Activated naive CD8-positive, alpha-beta T cell (primary cell): ENCODE results near the gene UBE2J2.

ENCODE experiments used
- H3K27ac Mint-ChIP-seq: one replicate; pipeline ENCODE4 v1.8.0; 2021; ENCODE audit warnings: mixed read lengths
- H3K27me3 Mint-ChIP-seq: one replicate; pipeline ENCODE4 v1.8.0; 2021; ENCODE audit warnings: mixed read lengths
- H3K36me3 Mint-ChIP-seq: one replicate; pipeline ENCODE4 v1.8.0; 2021; ENCODE audit warnings: mixed read lengths
- H3K4me1 Mint-ChIP-seq: one replicate; pipeline ENCODE4 v1.8.0; 2021; ENCODE audit warnings: low read depth, mixed read lengths
- H3K4me3 Mint-ChIP-seq: one replicate; pipeline ENCODE4 v1.8.0; 2021; ENCODE audit warnings: mild to moderate bottlenecking, mixed read lengths
- H3K9me3 Mint-ChIP-seq: one replicate; pipeline ENCODE4 v1.8.0; 2021; ENCODE audit warnings: low read depth, mixed read lengths

UBE2J2 gene

GRCh38 chr1:1239614-1240347 is 33.9 kb downstream of the UBE2J2 start:
- no peaks in the 10 kb centered on the region for H3K4me1 Mint-ChIP-seq
- no peaks in the 10 kb centered on the region for H3K9me3 Mint-ChIP-seq
- no peaks in the 10 kb centered on the region for H3K27me3 Mint-ChIP-seq
- H3K4me3 Mint-ChIP-seq = no peak overlapping the region
- no peaks in the 10 kb centered on the region for H3K36me3 Mint-ChIP-seq
- no peak overlapping the region for H3K27ac Mint-ChIP-seq

GRCh38 chr1:1239227-1239613 is 34.4 kb downstream of the UBE2J2 start:
- Mint-ChIP-seq H3K27me3 (no peaks in the 10 kb centered on the region), H3K36me3 (no peaks in the 10 kb centered on the region), H3K4me1 (peaks cover 5% of the 10 kb centered on the region), H3K4me3 (no peak overlapping the region), H3K27ac (no peak overlapping the region), H3K9me3 (no peaks in the 10 kb centered on the region)

GRCh38 chr1:1238702-1239178 is 34.9 kb downstream of the UBE2J2 start:
- Mint-ChIP-seq H3K36me3 (no peaks in the 10 kb centered on the region), H3K9me3 (no peaks in the 10 kb centered on the region), H3K27ac (no peak overlapping the region), H3K4me1 (peaks cover 10% of the 10 kb centered on the region), H3K4me3 (no peak overlapping the region), H3K27me3 (no peaks in the 10 kb centered on the region)

- Mint-ChIP-seq H3K4me3 (no peak overlapping the region), H3K36me3 (peaks cover 4% of the 10 kb centered on the region), H3K4me1 (peaks cover 14% of the 10 kb centered on the region), H3K9me3 (no peaks in the 10 kb centered on the region), H3K27me3 (no peaks in the 10 kb centered on the region), H3K27ac (no peak overlapping the region)
Measured at GRCh38 chr1:1237874-1238701, 35.6 kb downstream of the UBE2J2 start.

GRCh38 chr1:1236945-1237873 is 36.4 kb downstream of the UBE2J2 start:
- H3K36me3 Mint-ChIP-seq = peaks cover 4% of the 10 kb centered on the region

GRCh38 chr1:1236176-1236763 is 37.4 kb downstream of the UBE2J2 start:
- Mint-ChIP-seq H3K36me3 (peaks cover 4% of the 10 kb centered on the region), H3K4me1 (peaks cover 14% of the 10 kb centered on the region), H3K27ac (no peak overlapping the region), H3K9me3 (no peaks in the 10 kb centered on the region), H3K27me3 (no peaks in the 10 kb centered on the region), H3K4me3 (no peak overlapping the region)

More at GRCh38 chr1:1236945-1237873, 36.4 kb downstream of the UBE2J2 start:
- no peaks in the 10 kb centered on the region for H3K27me3 Mint-ChIP-seq
- H3K4me3 Mint-ChIP-seq = no peak overlapping the region
- H3K4me1 Mint-ChIP-seq = peaks cover 14% of the 10 kb centered on the region
- no peaks in the 10 kb centered on the region for H3K9me3 Mint-ChIP-seq
- no peak overlapping the region for H3K27ac Mint-ChIP-seq

- Mint-ChIP-seq H3K4me3 (peak overlapping the region; percentile 27), H3K36me3 (peaks cover 6% of the 10 kb centered on the region), H3K27me3 (no peaks in the 10 kb centered on the region), H3K4me1 (peaks cover 19% of the 10 kb centered on the region), H3K27ac (no peak overlapping the region), H3K9me3 (no peaks in the 10 kb centered on the region)
Measured at GRCh38 chr1:1235016-1235744, 38.5 kb downstream of the UBE2J2 start.

GRCh38 chr1:1234180-1234808 is 39.4 kb downstream of the UBE2J2 start:
- Mint-ChIP-seq H3K27ac (peak overlapping the region; percentile 72), H3K4me3 (peak overlapping the region; percentile 90), H3K9me3 (no peaks in the 10 kb centered on the region), H3K27me3 (no peaks in the 10 kb centered on the region), H3K4me1 (peaks cover 28% of the 10 kb centered on the region), H3K36me3 (peaks cover 6% of the 10 kb centered on the region)

GRCh38 chr1:1233567-1233892 is 40.1 kb downstream of the UBE2J2 start:
- Mint-ChIP-seq H3K27ac (peak overlapping the region; percentile 95), H3K4me3 (peak overlapping the region; percentile 90), H3K27me3 (no peaks in the 10 kb centered on the region), H3K4me1 (peaks cover 30% of the 10 kb centered on the region), H3K36me3 (peaks cover 6% of the 10 kb centered on the region), H3K9me3 (no peaks in the 10 kb centered on the region)

- peaks cover 30% of the 10 kb centered on the region for H3K4me1 Mint-ChIP-seq
- no peaks in the 10 kb centered on the region for H3K9me3 Mint-ChIP-seq
- no peaks in the 10 kb centered on the region for H3K27me3 Mint-ChIP-seq
- peaks cover 6% of the 10 kb centered on the region for H3K36me3 Mint-ChIP-seq
- H3K4me3 Mint-ChIP-seq = peak overlapping the region; percentile 90
- peak overlapping the region; percentile 95 for H3K27ac Mint-ChIP-seq
Measured at GRCh38 chr1:1232796-1233566, 40.7 kb downstream of the UBE2J2 start.

GRCh38 chr1:1232208-1232795 is 41.4 kb downstream of the UBE2J2 start, which contains the start of gene B3GALT6:
B3GALT6 (plus strand) TSS chr1:1232237; CDS start chr1:1232279, 42 bp downstream.
- H3K27me3 Mint-ChIP-seq = no peaks in the 10 kb centered on the region
- H3K36me3 Mint-ChIP-seq = peaks cover 6% of the 10 kb centered on the region
- H3K4me1 Mint-ChIP-seq = peaks cover 30% of the 10 kb centered on the region
- peak within 1 kb of the TSS; percentile 89 for H3K27ac Mint-ChIP-seq
- H3K4me3 Mint-ChIP-seq = peak within 1 kb of the TSS; percentile 97
- no peaks in the 10 kb centered on the region for H3K9me3 Mint-ChIP-seq

GRCh38 chr1:1231400-1232207 is 42.0 kb downstream of the UBE2J2 start, which contains the start of gene SDF4:
SDF4 (minus strand) TSS chr1:1232001; CDS start chr1:1228772, 3,229 bp downstream.
- Mint-ChIP-seq H3K27me3 (no peaks in the 10 kb centered on the region), H3K4me1 (peaks cover 30% of the 10 kb centered on the region), H3K9me3 (no peaks in the 10 kb centered on the region), H3K36me3 (peaks cover 6% of the 10 kb centered on the region), H3K27ac (peak within 1 kb of the TSS; percentile 89), H3K4me3 (peak within 1 kb of the TSS; percentile 97)
